Duodenal mucosa (tissue), 2 donors: ENCODE results near the gene PDPN.
A peak's percentile ranks its signal among the peaks of the same experiment; 100 is the strongest.

Source experiments
- H3K27ac ChIP-seq: one replicate; pipeline ENCODE4 v1.7.0; 2013; ENCODE audit warnings: low read depth, low read length
- H3K27me3 ChIP-seq, 2 donors: one replicate each; pipeline ENCODE4 v1.7.0; 2013; ENCODE audit warnings: low read length in 2 of 2, control low read depth in 1 of 2; ENCODE audit not compliant: insufficient read depth in 2 of 2, control insufficient read depth in 1 of 2
- H3K36me3 ChIP-seq, 2 donors: one replicate each; pipeline ENCODE4 v1.7.0; 2013; ENCODE audit warnings: low read length in 2 of 2, control low read depth in 1 of 2; ENCODE audit not compliant: insufficient read depth in 2 of 2, control insufficient read depth in 1 of 2
- H3K4me1 ChIP-seq, 2 donors: one replicate each; pipeline ENCODE4 v1.7.0; 2013; ENCODE audit warnings: low read length in 2 of 2, control low read depth in 1 of 2; ENCODE audit not compliant: insufficient read depth in 2 of 2, control insufficient read depth in 1 of 2
- H3K4me3 ChIP-seq, 2 donors: one replicate each; pipeline ENCODE4 v1.7.0; 2013; ENCODE audit warnings: low read length in 2 of 2, low read depth in 1 of 2
- H3K9ac ChIP-seq, 2 donors: one replicate each; pipeline ENCODE4 v1.7.0; 2013; ENCODE audit warnings: low read length in 2 of 2, low read depth in 1 of 2
- H3K9me3 ChIP-seq, 2 donors: one replicate each; pipeline ENCODE4 v1.7.0; 2013; ENCODE audit warnings: low read length in 2 of 2, control low read depth in 1 of 2; ENCODE audit not compliant: control insufficient read depth in 1 of 2

Gene PDPN

DNA sequence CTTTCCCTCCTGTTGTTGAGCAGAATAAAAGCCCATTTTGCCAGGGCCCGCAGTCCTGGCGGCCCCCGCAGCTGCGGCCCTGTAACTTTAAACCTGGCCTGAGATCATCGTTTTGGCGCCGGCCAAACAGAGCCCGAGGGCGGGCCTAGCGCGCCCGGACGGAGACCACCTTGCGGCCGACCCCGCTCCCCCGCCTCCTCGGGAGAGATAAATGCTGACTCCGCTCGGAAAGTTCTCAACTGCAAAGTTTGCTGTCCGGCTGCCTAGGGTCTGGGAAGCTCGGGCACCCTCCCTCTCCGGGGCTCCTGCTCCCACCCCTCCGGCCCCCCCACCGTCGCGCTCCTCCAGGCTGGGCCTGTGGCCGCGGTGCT is at the start of gene PDPN:
TSS of gene PDPN (plus strand) at position 238 of the 371 bp plus-strand sequence. CDS start 202 bp downstream, outside the sequence.
- Histone ChIP-seq H3K27ac (peak within 1 kb of the TSS; percentile 30), H3K4me3 (peak within 1 kb of the TSS; percentile 31 to 48), H3K36me3 (no peaks in the 10 kb centered on the region), H3K4me1 (no peaks in the 10 kb centered on the region), H3K9me3 (no peaks in the 10 kb centered on the region), H3K9ac (peak within 1 kb of the TSS in 1 of 2 donors; percentile 39), H3K27me3 (peaks cover 22 to 34% of the 10 kb centered on the region in 2 donors)

- no peak overlapping the region for H3K27ac ChIP-seq
- H3K9ac ChIP-seq = no peak overlapping the region
- no peak overlapping the region for H3K4me3 ChIP-seq
- no peaks in the 10 kb centered on the region for H3K9me3 ChIP-seq
- H3K36me3 ChIP-seq = no peaks in the 10 kb centered on the region
- peaks cover 0 to 3% of the 10 kb centered on the region in 2 donors for H3K27me3 ChIP-seq
- H3K4me1 ChIP-seq = no peaks in the 10 kb centered on the region
Measured at GRCh38 chr1:13535227-13535626, 48.4 kb upstream of the PDPN start.

- Histone ChIP-seq H3K9me3 (no peaks in the 10 kb centered on the region), H3K27ac (no peak overlapping the region), H3K4me3 (no peak overlapping the region), H3K9ac (no peak overlapping the region), H3K36me3 (no peaks in the 10 kb centered on the region), H3K4me1 (no peaks in the 10 kb centered on the region), H3K27me3 (peaks cover 0 to 3% of the 10 kb centered on the region in 2 donors)
Measured at GRCh38 chr1:13536571-13536970, 47.1 kb upstream of the PDPN start.

DNA sequence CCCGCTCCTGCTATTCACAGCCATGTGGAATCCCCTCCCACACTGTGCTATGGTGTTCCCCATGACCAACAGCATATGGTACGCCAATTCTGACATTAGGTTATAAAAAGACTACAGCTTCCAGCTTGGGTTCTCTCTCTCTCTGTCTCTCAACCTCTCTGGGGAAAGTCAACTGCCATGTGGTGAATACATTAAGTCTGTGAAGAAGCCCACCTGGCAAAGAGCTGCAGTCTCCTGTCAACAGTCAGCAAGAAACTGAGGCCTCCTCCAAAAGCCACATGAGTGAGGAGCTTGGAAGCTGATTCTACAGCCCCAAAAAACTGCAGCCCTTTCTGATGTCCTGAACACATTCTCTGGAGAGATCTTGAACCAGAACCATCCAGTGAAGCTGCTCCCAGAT is 44.8 kb upstream of the PDPN start:
- no peak overlapping the region for H3K4me3 ChIP-seq
- no peak overlapping the region for H3K27ac ChIP-seq
- H3K4me1 ChIP-seq = no peaks in the 10 kb centered on the region
- H3K36me3 ChIP-seq = no peaks in the 10 kb centered on the region
- peaks cover 0 to 3% of the 10 kb centered on the region in 2 donors for H3K27me3 ChIP-seq
- H3K9me3 ChIP-seq = no peaks in the 10 kb centered on the region
- no peak overlapping the region for H3K9ac ChIP-seq

GRCh38 chr1:13539683-13540082 is 43.9 kb upstream of the PDPN start:
- Histone ChIP-seq H3K4me1 (no peaks in the 10 kb centered on the region), H3K36me3 (no peaks in the 10 kb centered on the region), H3K9ac (no peak overlapping the region), H3K4me3 (no peak overlapping the region), H3K27me3 (peaks cover 0 to 3% of the 10 kb centered on the region in 2 donors), H3K27ac (no peak overlapping the region), H3K9me3 (no peaks in the 10 kb centered on the region)

DNA sequence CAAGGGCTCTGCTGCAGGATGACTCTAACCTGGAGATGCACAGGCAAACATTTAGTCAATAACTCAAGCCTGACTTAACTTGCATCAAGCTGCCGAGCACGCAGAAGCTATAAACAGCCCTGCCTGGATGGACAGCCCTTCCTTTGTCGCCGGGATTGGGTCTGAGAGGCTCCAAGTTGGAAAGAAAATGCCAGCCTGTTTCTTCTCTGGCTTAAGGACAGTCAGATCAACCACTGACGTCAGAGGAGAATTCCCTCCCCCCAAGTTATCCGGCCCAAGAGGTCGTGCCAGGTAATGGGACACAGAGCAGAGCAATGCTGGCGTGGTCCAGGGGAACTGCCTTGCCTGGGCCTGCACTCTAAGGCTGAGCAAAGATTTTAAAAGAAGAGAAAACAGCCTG is 42.8 kb upstream of the PDPN start:
- peaks cover 0 to 3% of the 10 kb centered on the region in 2 donors for H3K27me3 ChIP-seq
- no peaks in the 10 kb centered on the region for H3K36me3 ChIP-seq
- H3K27ac ChIP-seq = no peak overlapping the region
- no peak overlapping the region for H3K9ac ChIP-seq
- no peak overlapping the region for H3K4me3 ChIP-seq
- no peaks in the 10 kb centered on the region for H3K9me3 ChIP-seq
- no peaks in the 10 kb centered on the region for H3K4me1 ChIP-seq

- Histone ChIP-seq H3K9ac (no peak overlapping the region), H3K4me1 (no peaks in the 10 kb centered on the region)
Measured at GRCh38 chr1:13541435-13542215, 42.0 kb upstream of the PDPN start.

GRCh38 chr1:13543451-13544220 is 40.0 kb upstream of the PDPN start:
- Histone ChIP-seq H3K27ac (no peak overlapping the region), H3K9ac (no peak overlapping the region), H3K9me3 (no peaks in the 10 kb centered on the region), H3K4me1 (no peaks in the 10 kb centered on the region), H3K36me3 (no peaks in the 10 kb centered on the region), H3K27me3 (no peaks in the 10 kb centered on the region), H3K4me3 (no peak overlapping the region)

More at GRCh38 chr1:13541435-13542215, 42.0 kb upstream of the PDPN start:
- Histone ChIP-seq H3K27me3 (peaks cover 0 to 1% of the 10 kb centered on the region in 2 donors), H3K4me3 (no peak overlapping the region), H3K9me3 (no peaks in the 10 kb centered on the region), H3K36me3 (no peaks in the 10 kb centered on the region), H3K27ac (no peak overlapping the region)

DNA sequence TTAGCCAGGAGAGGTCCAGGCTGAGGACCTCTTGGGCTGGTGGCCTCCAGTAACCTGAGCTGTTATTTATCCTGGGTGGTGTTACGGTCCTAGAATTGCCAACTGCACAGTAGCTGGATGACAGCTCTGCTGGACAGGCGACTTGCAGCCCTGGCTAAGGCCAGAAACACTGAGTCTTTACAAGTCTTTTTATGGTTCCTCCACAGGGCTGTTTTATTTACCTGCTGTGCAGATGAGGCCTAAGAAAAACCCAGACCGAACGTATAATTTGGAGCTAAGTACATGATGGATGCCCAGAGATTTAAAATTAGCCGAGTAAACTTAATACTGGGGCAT is 39.4 kb upstream of the PDPN start:
- H3K27me3 ChIP-seq = no peaks in the 10 kb centered on the region
- H3K4me1 ChIP-seq = no peaks in the 10 kb centered on the region
- no peak overlapping the region for H3K27ac ChIP-seq
- no peaks in the 10 kb centered on the region for H3K36me3 ChIP-seq
- no peak overlapping the region for H3K9ac ChIP-seq
- H3K9me3 ChIP-seq = no peaks in the 10 kb centered on the region
- H3K4me3 ChIP-seq = no peak overlapping the region

- H3K9ac ChIP-seq = no peak overlapping the region
- H3K4me1 ChIP-seq = no peaks in the 10 kb centered on the region
- no peaks in the 10 kb centered on the region for H3K9me3 ChIP-seq
- H3K4me3 ChIP-seq = no peak overlapping the region
- H3K36me3 ChIP-seq = no peaks in the 10 kb centered on the region
- no peaks in the 10 kb centered on the region for H3K27me3 ChIP-seq
- H3K27ac ChIP-seq = no peak overlapping the region
Measured at GRCh38 chr1:13546791-13547190, 36.8 kb upstream of the PDPN start.
